Cardiac muscle cell (in vitro differentiated cells and primary cell): Measurements from ENCODE around the gene CAPN2. TPM values are rescaled to one million over a fixed set of nuclear protein-coding genes. Genes with fewer than 3 reads are reported as not detected.
A peak's percentile ranks its signal among the peaks of the same experiment; 100 is the strongest.

ENCODE experiments used
- DNase-seq, 2 donors: peaks; one replicate each; pipeline versions ENCODE4 v3.0.0 to v3.0.0-alpha.2; 2010 to 2017; ENCODE audit warnings: low read depth in 1 of 2, low spot score in 1 of 2
- H3K27ac ChIP-seq: fragments of 200-600 bp; sonication (generic); 2 replicates; pipeline ENCODE4 v1.5.1; 2016
- H3K27me3 ChIP-seq: fragments of 200-600 bp; sonication (generic); 2 replicates; pipeline ENCODE4 v1.6.0; 2016; ENCODE audit warnings: control low read depth
- H3K36me3 ChIP-seq: fragments of 200-600 bp; sonication (generic); 2 replicates; pipeline ENCODE4 v1.5.1; 2016; ENCODE audit warnings: control low read depth
- H3K4me1 ChIP-seq: fragments of 200-600 bp; sonication (generic); 2 replicates; pipeline ENCODE4 v1.8.1; 2017; ENCODE audit warnings: low read depth, mild to moderate bottlenecking, mixed run types
- H3K4me3 ChIP-seq: fragments of 200-600 bp; sonication (generic); 2 replicates; pipeline ENCODE4 v1.5.1; 2016; ENCODE audit warnings: mild to moderate bottlenecking
- H3K9me3 ChIP-seq: fragments of 200-600 bp; sonication (generic); 2 replicates; pipeline ENCODE4 v1.5.1; 2017; ENCODE audit warnings: low read depth, mild to moderate bottlenecking, control low read depth
- polyA plus RNA-seq: library from polyadenylated mRNA; unstranded; fragments of >200 nt; fragmentation: Nextera tagmentation; extraction: Ambion mirVana; gene quantifications from 2 replicates; pipeline ENCODE4 v1.2.1, GENCODE V29; 2016
- total RNA-seq: library from RNA; depleted of rRNA; stranded (reverse); fragments of >200 nt; gene quantifications from 2 replicates; pipeline ENCODE4 v1.2.3, GENCODE V29; 2016
- TF ChIP-seq, protein P1 (sequence below): IDR thresholded peaks from 2 replicates; pipeline ENCODE4 v1.5.1; 2012; ENCODE audit warnings: low read depth, mild to moderate bottlenecking, low read length

The CAPN2 gene
- total and polyA plus RNA-seq, 2 experiments from 2014 or later = 65.5 to 110 TPM

- H3K4me3 ChIP-seq = no peak overlapping the region
- no peaks in the 10 kb centered on the region for H3K9me3 ChIP-seq
- peaks cover 9% of the 10 kb centered on the region for H3K36me3 ChIP-seq
- H3K27me3 ChIP-seq = no peaks in the 10 kb centered on the region
- TF ChIP-seq, protein P1, sequence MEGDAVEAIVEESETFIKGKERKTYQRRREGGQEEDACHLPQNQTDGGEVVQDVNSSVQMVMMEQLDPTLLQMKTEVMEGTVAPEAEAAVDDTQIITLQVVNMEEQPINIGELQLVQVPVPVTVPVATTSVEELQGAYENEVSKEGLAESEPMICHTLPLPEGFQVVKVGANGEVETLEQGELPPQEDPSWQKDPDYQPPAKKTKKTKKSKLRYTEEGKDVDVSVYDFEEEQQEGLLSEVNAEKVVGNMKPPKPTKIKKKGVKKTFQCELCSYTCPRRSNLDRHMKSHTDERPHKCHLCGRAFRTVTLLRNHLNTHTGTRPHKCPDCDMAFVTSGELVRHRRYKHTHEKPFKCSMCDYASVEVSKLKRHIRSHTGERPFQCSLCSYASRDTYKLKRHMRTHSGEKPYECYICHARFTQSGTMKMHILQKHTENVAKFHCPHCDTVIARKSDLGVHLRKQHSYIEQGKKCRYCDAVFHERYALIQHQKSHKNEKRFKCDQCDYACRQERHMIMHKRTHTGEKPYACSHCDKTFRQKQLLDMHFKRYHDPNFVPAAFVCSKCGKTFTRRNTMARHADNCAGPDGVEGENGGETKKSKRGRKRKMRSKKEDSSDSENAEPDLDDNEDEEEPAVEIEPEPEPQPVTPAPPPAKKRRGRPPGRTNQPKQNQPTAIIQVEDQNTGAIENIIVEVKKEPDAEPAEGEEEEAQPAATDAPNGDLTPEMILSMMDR = no peak
- peak overlapping the region; percentile 64 for H3K27ac ChIP-seq
- DNase-seq = peak in 1 of 2 donors; percentile 30
- H3K4me1 ChIP-seq = peaks cover 6% of the 10 kb centered on the region
Observed at GRCh38 chr1:223765036-223765718, 52.8 kb downstream of the CAPN2 start.

DNA sequence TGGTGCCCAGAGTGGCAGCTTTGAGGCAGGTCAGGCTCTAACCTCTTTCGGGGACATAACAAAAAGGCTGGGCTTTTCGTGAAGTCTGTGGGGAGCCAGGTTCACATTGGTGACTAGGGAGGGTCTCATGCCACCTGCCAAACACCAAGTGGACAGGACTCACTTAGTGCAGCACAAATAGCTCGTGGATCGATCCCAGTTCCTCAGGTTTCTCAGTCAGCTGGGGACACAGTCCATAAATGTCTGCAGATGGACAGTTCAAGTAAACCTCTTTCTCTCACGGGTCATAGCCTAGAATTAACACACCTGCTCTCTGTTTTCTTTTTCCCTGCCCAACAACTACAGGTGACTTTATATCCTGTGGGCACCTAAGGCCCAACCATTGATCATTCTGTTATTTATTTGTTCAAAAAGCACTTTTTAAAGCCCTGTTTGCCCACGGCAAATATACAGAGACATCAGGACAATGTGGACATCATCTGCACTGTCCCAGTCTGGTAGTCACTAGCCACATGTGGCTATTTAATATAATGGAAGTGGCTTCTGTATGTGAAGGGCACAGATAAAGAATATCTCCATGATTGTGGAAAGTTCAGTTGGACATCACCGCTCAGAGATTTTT lies 53.5 kb downstream of the CAPN2 start:
- DNase-seq = no peak
- H3K27ac ChIP-seq = peak overlapping the region; percentile 64
- H3K27me3 ChIP-seq = no peaks in the 10 kb centered on the region
- peaks cover 9% of the 10 kb centered on the region for H3K36me3 ChIP-seq
- no peak overlapping the region for H3K4me3 ChIP-seq
- TF ChIP-seq, protein P1 = no peak
- H3K4me1 ChIP-seq = peaks cover 6% of the 10 kb centered on the region
- H3K9me3 ChIP-seq = no peaks in the 10 kb centered on the region

GRCh38 chr1:223770621-223771315 lies 58.4 kb downstream of the CAPN2 start:
- peak overlapping the region; percentile 80 for H3K27ac ChIP-seq
- TF ChIP-seq, protein P1 = no peak
- H3K4me1 ChIP-seq = peaks cover 23% of the 10 kb centered on the region
- no peak for DNase-seq
- no peak overlapping the region for H3K4me3 ChIP-seq
- H3K27me3 ChIP-seq = no peaks in the 10 kb centered on the region
- H3K36me3 ChIP-seq = peaks cover 11% of the 10 kb centered on the region
- no peaks in the 10 kb centered on the region for H3K9me3 ChIP-seq

DNA sequence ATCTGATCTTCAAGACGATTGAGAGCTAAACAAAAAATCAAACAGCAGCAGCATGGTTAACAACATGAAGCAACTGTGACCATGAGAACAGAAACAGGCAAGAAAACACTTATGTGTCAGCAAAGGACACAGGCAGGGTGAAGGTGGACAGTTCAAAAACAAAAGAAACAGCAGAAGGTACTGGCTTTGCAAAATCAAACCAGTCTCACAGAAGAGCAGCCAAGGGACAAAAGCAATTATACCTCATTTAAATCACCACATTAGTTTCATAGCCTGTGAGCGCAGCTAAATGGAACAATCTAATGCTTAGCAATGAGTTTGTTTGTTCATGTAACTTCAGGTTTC lies 59.1 kb downstream of the CAPN2 start:
- Histone ChIP-seq H3K4me3 (no peak overlapping the region), H3K9me3 (no peaks in the 10 kb centered on the region), H3K4me1 (peaks cover 23% of the 10 kb centered on the region), H3K27ac (peak overlapping the region; percentile 80), H3K36me3 (peaks cover 11% of the 10 kb centered on the region), H3K27me3 (no peaks in the 10 kb centered on the region)
- no peak for DNase-seq
- TF ChIP-seq, protein P1 = no peak

DNA sequence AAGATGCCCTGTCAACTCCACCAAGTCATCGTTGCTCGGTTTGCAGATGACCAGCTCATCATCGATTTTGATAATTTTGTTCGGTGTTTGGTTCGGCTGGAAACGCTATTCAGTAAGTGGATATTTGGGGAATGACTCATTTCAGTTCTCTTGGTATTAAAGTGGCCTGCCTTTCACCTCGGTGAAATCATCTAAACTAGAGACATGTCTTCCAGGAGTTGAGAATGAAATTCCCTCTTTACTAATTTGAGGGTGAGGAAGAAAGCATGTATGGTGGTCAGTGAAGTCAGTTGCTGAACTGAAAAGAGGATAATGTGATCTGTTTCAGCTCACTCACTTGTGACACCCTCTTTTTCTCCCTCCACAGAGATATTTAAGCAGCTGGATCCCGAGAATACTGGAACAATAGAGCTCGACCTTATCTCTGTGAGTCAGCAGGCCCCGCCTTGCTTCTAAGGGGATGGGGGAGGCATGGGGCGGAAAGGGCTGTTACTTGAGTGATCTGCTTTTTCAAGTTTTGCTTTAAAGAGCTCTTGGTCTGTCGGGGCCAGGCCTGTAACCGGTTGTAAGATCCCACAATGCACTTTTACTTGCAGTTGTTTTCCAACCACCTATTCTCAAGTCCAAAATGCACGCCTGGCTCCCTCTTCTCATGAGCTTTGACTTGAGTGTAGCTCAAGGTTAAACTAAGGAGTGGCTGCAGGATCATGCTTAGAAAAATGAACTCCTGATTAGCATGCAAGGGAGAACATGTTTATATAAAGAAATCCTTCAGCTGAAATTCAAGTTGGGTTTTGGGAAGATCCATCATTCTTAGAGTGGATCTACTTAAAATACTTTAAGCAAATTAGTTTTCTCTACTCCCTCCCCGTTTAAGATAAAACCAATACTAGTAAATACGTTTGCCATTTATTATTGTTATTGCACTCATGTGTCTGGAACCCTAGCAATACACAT lies 59.8 kb downstream of the CAPN2 start:
- peak overlapping the region; percentile 80 for H3K27ac ChIP-seq
- no peak overlapping the region for H3K4me3 ChIP-seq
- peaks cover 11% of the 10 kb centered on the region for H3K36me3 ChIP-seq
- peaks cover 29% of the 10 kb centered on the region for H3K4me1 ChIP-seq
- no peaks in the 10 kb centered on the region for H3K9me3 ChIP-seq
- H3K27me3 ChIP-seq = no peaks in the 10 kb centered on the region
- peak; percentile 77 to 93 for DNase-seq
- TF ChIP-seq, protein P1 = no peak
